ENCODE data around the gene ABCA9. TPM values are rescaled to one million over a fixed set of nuclear protein-coding genes. Genes with fewer than 3 reads are reported as not detected.
"Not testable (repeated sequence)": the region's sequence is repeated elsewhere in the genome, so short reads cannot be mapped to it uniquely, and the experiment has no call there.

Gene ABCA9
- total RNA-seq, 4 donors from 2014 or later, result 6.0 to 38.2 (median 8.5) TPM

DNA sequence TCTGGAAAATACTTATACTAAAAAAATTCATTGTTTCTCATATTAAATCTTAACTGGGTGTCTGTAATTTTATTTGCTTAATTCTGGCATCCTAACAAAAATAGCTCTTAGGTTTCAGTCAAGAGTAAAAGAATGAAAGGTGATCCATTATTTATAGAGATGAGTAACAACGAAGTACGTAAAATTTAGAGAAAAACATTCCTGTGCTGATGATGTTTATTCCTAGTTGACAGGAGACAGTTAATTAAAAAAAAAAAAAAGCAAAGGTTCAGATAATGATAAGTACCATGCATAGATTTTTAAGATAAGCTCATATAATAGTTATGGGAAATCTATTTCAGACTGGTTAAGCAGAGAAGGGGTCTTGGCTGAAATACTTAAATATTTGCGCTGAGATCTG, 50.8 kb downstream of the ABCA9 start:
- Histone ChIP-seq H3K4me3 (no peak overlapping the region), H3K27ac (no peak overlapping the region), H3K9me3 (no peaks in the 10 kb centered on the region), H3K27me3 (no peaks in the 10 kb centered on the region), H3K36me3 (peaks cover 0 to 60% of the 10 kb centered on the region in 2 donors), H3K4me1 (no peaks in the 10 kb centered on the region)
- intact Hi-C loops (cut with DNase I; ENCODE audit: low total_unique reads), result no loop called here
- ATAC-seq (no peak), DNase-seq (no peak)
- in situ Hi-C loops (cut with MboI; ENCODE audit: low sequenced_read_pairs in 4 of 4), result no loop called here
- TF ChIP-seq, protein P1, sequence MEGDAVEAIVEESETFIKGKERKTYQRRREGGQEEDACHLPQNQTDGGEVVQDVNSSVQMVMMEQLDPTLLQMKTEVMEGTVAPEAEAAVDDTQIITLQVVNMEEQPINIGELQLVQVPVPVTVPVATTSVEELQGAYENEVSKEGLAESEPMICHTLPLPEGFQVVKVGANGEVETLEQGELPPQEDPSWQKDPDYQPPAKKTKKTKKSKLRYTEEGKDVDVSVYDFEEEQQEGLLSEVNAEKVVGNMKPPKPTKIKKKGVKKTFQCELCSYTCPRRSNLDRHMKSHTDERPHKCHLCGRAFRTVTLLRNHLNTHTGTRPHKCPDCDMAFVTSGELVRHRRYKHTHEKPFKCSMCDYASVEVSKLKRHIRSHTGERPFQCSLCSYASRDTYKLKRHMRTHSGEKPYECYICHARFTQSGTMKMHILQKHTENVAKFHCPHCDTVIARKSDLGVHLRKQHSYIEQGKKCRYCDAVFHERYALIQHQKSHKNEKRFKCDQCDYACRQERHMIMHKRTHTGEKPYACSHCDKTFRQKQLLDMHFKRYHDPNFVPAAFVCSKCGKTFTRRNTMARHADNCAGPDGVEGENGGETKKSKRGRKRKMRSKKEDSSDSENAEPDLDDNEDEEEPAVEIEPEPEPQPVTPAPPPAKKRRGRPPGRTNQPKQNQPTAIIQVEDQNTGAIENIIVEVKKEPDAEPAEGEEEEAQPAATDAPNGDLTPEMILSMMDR (IDR thresholded peaks at IDR 0.05 in 4 of 5, conservative IDR thresholded peaks at IDR 0.05 in 1 of 5), result no peak
- no peak for TF ChIP-seq POLR2A (IDR thresholded peaks at IDR 0.05)

DNA sequence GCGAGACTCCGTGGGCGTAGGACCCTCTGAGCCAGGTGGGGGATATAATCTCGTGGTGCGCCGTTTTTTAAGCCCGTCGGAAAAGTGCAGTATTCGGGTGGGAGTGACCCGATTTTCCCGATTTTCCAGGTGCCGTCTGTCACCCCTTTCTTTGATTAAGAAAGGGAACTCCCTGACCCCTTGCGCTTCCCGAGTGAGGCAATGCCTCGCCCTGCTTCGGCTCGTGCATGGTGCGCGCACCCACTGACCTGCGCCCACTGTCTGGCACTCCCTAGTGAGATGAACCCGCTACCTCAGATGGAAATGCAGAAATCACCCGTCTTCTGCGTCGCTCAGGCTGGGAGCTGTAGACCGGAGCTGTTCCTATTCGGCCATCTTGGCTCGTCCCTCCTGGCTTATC, 56.0 kb downstream of the ABCA9 start:
- intact Hi-C loops (cut with DNase I; ENCODE audit: low total_unique reads); in situ Hi-C loops (cut with MboI; ENCODE audit: low sequenced_read_pairs in 4 of 4); H3K4me3 ChIP-seq; H3K4me1 ChIP-seq; H3K27ac ChIP-seq; H3K9me3 ChIP-seq; ATAC-seq; H3K27me3 ChIP-seq; DNase-seq: not testable (repeated sequence)
- H3K36me3 ChIP-seq, result peaks cover 0 to 37% of the 10 kb centered on the region in 2 donors

DNA sequence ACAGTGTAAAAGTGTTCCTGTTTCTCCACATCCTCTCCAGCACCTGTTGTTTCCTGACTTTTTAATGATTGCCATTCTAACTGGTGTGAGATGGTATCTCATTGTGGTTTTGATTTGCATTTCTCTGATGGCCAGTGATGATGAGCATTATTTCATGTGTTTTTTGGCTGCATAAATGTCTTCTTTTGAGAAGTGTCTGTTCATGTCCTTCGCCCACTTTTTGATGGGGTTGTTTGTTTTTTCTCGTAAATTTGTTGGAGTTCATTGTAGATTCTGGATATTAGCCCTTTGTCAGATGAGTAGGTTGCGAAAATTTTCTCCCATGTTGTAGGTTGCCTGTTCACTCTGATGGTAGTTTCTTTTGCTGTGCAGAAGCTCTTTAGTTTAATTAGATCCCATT, 61.0 kb downstream of the ABCA9 start:
- H3K27me3 ChIP-seq; intact Hi-C loops (cut with DNase I; ENCODE audit: low total_unique reads); H3K9me3 ChIP-seq; H3K27ac ChIP-seq; DNase-seq; in situ Hi-C loops (cut with MboI; ENCODE audit: low sequenced_read_pairs in 4 of 4); H3K4me1 ChIP-seq; H3K4me3 ChIP-seq; ATAC-seq; H3K36me3 ChIP-seq: not testable (repeated sequence)

DNA sequence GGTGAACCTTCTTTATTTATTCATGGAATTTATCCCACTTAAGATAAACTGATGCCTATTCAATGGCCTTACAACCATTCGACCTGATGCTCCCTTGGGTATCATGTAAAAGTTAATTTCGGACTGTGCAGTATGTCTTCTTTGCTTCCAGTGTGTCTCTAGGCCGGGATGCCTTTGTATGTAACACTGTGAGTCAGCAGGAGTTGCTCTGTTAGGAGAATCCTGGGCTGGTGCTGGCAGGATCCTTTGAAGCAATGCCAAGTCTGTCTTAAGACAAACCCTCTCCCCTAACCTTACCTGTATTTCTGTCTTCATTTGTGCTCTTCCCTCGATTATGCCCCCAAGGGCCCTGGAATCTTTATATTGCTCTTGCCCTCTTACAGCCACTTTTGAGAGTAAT, 67.6 kb downstream of the ABCA9 start:
- in situ Hi-C loops (cut with MboI; ENCODE audit: low sequenced_read_pairs in 4 of 4) (no loop called here), intact Hi-C loops (cut with DNase I; ENCODE audit: low total_unique reads) (no loop called here)
- H3K9me3 ChIP-seq, result no peaks in the 10 kb centered on the region
- ATAC-seq, result peak in 1 of 2 donors; percentile 24
- DNase-seq, result no peak
- no peak overlapping the region for H3K27ac ChIP-seq
- peaks cover 0 to 28% of the 10 kb centered on the region in 2 donors for H3K36me3 ChIP-seq
- H3K4me3 ChIP-seq, result no peak overlapping the region
- H3K27me3 ChIP-seq, result no peaks in the 10 kb centered on the region
- no peaks in the 10 kb centered on the region for H3K4me1 ChIP-seq
- TF ChIP-seq POLR2A (IDR thresholded peaks at IDR 0.05), result no peak
- TF ChIP-seq, protein P1 (IDR thresholded peaks at IDR 0.05 in 4 of 5, conservative IDR thresholded peaks at IDR 0.05 in 1 of 5), result no peak

DNA sequence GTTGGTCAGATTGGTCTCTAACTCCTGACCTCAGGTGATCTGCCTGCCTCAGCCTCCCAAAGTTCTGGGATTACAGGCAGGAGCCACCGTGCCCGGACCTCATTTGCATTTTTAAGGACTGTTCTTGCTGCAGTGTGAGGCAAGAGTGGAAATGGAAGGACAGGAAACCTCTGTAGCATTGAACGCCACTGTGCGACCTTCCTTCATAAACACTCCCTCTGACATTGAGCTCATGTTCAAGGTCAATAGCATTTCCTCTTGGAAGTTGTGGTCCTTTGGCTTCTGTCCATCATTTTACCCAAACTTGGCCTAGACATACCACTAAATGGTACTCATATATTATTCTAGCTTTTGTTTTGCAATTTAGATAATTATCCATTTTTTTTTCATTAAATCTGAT, 72.8 kb downstream of the ABCA9 start:
- in situ Hi-C loops (cut with MboI; ENCODE audit: low sequenced_read_pairs in 4 of 4) (no loop called here), intact Hi-C loops (cut with DNase I; ENCODE audit: low total_unique reads) (no loop called here)
- Histone ChIP-seq H3K36me3 (peaks cover 0 to 37% of the 10 kb centered on the region in 2 donors), H3K9me3 (no peaks in the 10 kb centered on the region), H3K27me3 (no peaks in the 10 kb centered on the region), H3K4me1 (no peaks in the 10 kb centered on the region), H3K4me3 (no peak overlapping the region), H3K27ac (no peak overlapping the region)
- TF ChIP-seq, protein P1 (IDR thresholded peaks at IDR 0.05 in 4 of 5, conservative IDR thresholded peaks at IDR 0.05 in 1 of 5), result no peak
- TF ChIP-seq POLR2A (IDR thresholded peaks at IDR 0.05), result no peak
- ATAC-seq (no peak), DNase-seq (no peak)

DNA sequence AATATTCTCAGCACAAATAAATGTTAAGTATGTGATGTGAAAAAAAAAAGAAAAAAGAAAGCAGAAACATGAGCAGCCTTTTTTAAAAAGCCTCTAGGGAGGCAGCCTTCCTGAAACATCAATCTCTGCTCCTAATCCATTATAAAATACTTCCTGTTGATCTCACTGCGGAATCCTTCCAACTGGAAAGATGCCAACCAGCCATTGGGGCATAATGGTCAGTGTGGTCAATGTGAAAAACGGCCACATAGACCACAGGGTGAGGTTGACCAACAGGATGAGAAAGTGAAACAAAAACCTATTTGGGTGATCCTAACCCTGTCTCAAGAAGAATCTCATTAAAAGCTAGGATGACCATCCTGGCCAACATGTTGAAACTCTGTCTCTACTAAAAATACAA, 79.4 kb downstream of the ABCA9 start:
- ATAC-seq (peak; percentile 33 to 69), DNase-seq (peak in 1 of 2 donors; percentile 46)
- Histone ChIP-seq H3K4me1 (no peaks in the 10 kb centered on the region), H3K27me3 (no peaks in the 10 kb centered on the region), H3K36me3 (peaks cover 0 to 35% of the 10 kb centered on the region in 2 donors), H3K4me3 (no peak overlapping the region), H3K9me3 (no peaks in the 10 kb centered on the region), H3K27ac (peak overlapping the region in 1 of 4 donors; percentile 15)
- intact Hi-C loops (cut with DNase I; ENCODE audit: low total_unique reads), result no loop called here
- no peak for TF ChIP-seq POLR2A (IDR thresholded peaks at IDR 0.05)
- TF ChIP-seq, protein P1 (IDR thresholded peaks at IDR 0.05 in 4 of 5, conservative IDR thresholded peaks at IDR 0.05 in 1 of 5), result no peak
- in situ Hi-C loops (cut with MboI; ENCODE audit: low sequenced_read_pairs in 4 of 4), result no loop called here
